K562 (cell line): Measurements from ENCODE around the gene CHAC1. TPM values are rescaled to one million over a fixed set of nuclear protein-coding genes. Genes with fewer than 3 reads are reported as not detected.
A peak's percentile ranks its signal among the peaks of the same experiment; 100 is the strongest.

Source experiments
- ARID2 ChIP-seq: fragments of 450-650 bp; IDR thresholded peaks from 2 replicates; pipeline ENCODE4 v1.6.1; 2017; ENCODE audit warnings: antibody characterized with exemption, mild to moderate bottlenecking
- ATF1 ChIP-seq, 2 experiments: fragments of 450-650 bp in 1 of 2; IDR thresholded peaks; 2 replicates each; pipeline ENCODE4 v1.6.1; 2016; ENCODE audit warnings: missing compliant biosample characterization in 1 of 2, missing genetic modification characterization in 1 of 2
- CBX5 ChIP-seq: IDR thresholded peaks from 2 replicates; pipeline ENCODE4 v1.6.1; 2014; ENCODE audit warnings: low read depth, borderline replicate concordance
- CCNT2 ChIP-seq: IDR thresholded peaks from 2 replicates; pipeline ENCODE4 v1.6.1; 2011; ENCODE audit warnings: borderline replicate concordance, low read depth, mild to moderate bottlenecking, moderate library complexity, mixed read lengths, low read length; ENCODE audit not compliant: insufficient read length; ENCODE audit errors: extremely low read depth
- CREBBP ChIP-seq: IDR thresholded peaks from one replicate; pipeline ENCODE4 v1.6.1; 2012; ENCODE audit warnings: low read depth, mild to moderate bottlenecking, control low read depth, inconsistent platforms, low read length
- CREM ChIP-seq: IDR thresholded peaks from 2 replicates; pipeline ENCODE4 v1.6.1; 2014; ENCODE audit warnings: antibody characterized with exemption, low read depth
- ELF1 ChIP-seq: fragments of 200-800 bp; sonication (Bioruptor generic); IDR thresholded peaks from 2 replicates; pipeline ENCODE4 v1.6.1; 2016; ENCODE audit warnings: missing genetic modification characterization, missing compliant biosample characterization
- GATA2 ChIP-seq: sonication (generic); formaldehyde crosslinking; IDR thresholded peaks from 2 replicates; pipeline ENCODE4 v1.4.0; 2020; ENCODE audit warnings: mild to moderate bottlenecking, missing genetic modification reagents
- GATAD2B ChIP-seq: fragments of 450-650 bp; IDR thresholded peaks from 2 replicates; pipeline ENCODE4 v1.6.1; 2017; ENCODE audit warnings: mild to moderate bottlenecking, borderline replicate concordance
- GTF2E2 ChIP-seq: fragments of 200-800 bp; sonication (Bioruptor generic); IDR thresholded peaks from 2 replicates; pipeline ENCODE4 v1.6.1; 2016; ENCODE audit warnings: missing genetic modification characterization, missing compliant biosample characterization
- ILK ChIP-seq: fragments of 450-650 bp; IDR thresholded peaks from 2 replicates; pipeline ENCODE4 v1.6.1; 2016; ENCODE audit warnings: missing genetic modification characterization, low read depth, mild to moderate bottlenecking, missing compliant biosample characterization, moderate library complexity, borderline replicate concordance
- KDM5B ChIP-seq: fragments of 200-600 bp; sonication (generic); IDR thresholded peaks from 2 replicates; pipeline ENCODE4 v1.6.1; 2012; ENCODE audit warnings: low read depth, mild to moderate bottlenecking, moderate library complexity, low read length, control low read depth, inconsistent platforms; ENCODE audit not compliant: insufficient replicate concordance
- KLF16 ChIP-seq: IDR thresholded peaks from 2 replicates; pipeline ENCODE4 v1.6.1; 2016; ENCODE audit warnings: antibody characterized with exemption
- NR2C1 ChIP-seq, 2 experiments: fragments of 450-650 bp; IDR thresholded peaks; 2 replicates each; pipeline ENCODE4 v1.6.1; 2017; ENCODE audit warnings: mild to moderate bottlenecking in 2 of 2, antibody characterized with exemption in 1 of 2, inconsistent platforms in 1 of 2, missing compliant biosample characterization in 1 of 2, missing genetic modification characterization in 1 of 2
- NR3C1 ChIP-seq: sonication (generic); formaldehyde crosslinking; IDR thresholded peaks from 2 replicates; pipeline ENCODE4 v1.8.1; 2022; ENCODE audit warnings: missing genetic modification reagents
- PHF8 ChIP-seq: fragments of 200-600 bp; sonication (generic); IDR thresholded peaks from 2 replicates; pipeline ENCODE4 v1.6.1; 2012; ENCODE audit warnings: mixed run types, mild to moderate bottlenecking, inconsistent platforms, low read length, moderate library complexity, borderline replicate concordance
- PTBP1 ChIP-seq: fragments of 200-400 bp; formaldehyde crosslinking; IDR thresholded peaks from 2 replicates; pipeline ENCODE4 v1.6.1; 2017; ENCODE audit warnings: low read depth, low read length
- TCF3 ChIP-seq: sonication (generic); formaldehyde crosslinking; IDR thresholded peaks from 2 replicates; pipeline ENCODE4 v1.4.0; 2020; ENCODE audit warnings: mild to moderate bottlenecking, missing genetic modification reagents
- TCFL5 ChIP-seq: fragments of 250-450 bp; sonication (Bioruptor Pico); conservative IDR thresholded peaks from 2 replicates; pipeline ENCODE4 v1.6.1; 2021; ENCODE audit warnings: mild to moderate bottlenecking, moderate library complexity, matching md5 sums
- ZBTB26 ChIP-seq: fragments of 450-650 bp; formaldehyde crosslinking; IDR thresholded peaks from 2 replicates; pipeline ENCODE4 v1.4.0; 2022; ENCODE audit warnings: missing genetic modification characterization
- ZC3H11A ChIP-seq: IDR thresholded peaks from 2 replicates; pipeline ENCODE4 v1.6.1; 2012; ENCODE audit warnings: low read depth, low read length, improper control_type of control experiment
- ZC3H4 ChIP-seq: sonication (generic); formaldehyde crosslinking; IDR thresholded peaks from 2 replicates; pipeline ENCODE4 v1.9.0; 2021; ENCODE audit warnings: missing genetic modification reagents, borderline replicate concordance
- ZFP30 ChIP-seq: fragments of 250-450 bp; sonication (Bioruptor Pico); IDR thresholded peaks from 2 replicates; pipeline ENCODE4 v1.8.0; 2022; ENCODE audit warnings: moderate library complexity, mild to moderate bottlenecking, inconsistent platforms, borderline replicate concordance
- ZNF124 ChIP-seq: sonication (generic); formaldehyde crosslinking; IDR thresholded peaks from 2 replicates; pipeline ENCODE4 v1.8.1; 2022; ENCODE audit warnings: missing genetic modification reagents
- ZNF766 ChIP-seq: fragments of 200-800 bp; sonication (Bioruptor generic); conservative IDR thresholded peaks from 2 replicates; pipeline ENCODE4 v1.6.1; 2016; ENCODE audit warnings: missing genetic modification characterization, missing compliant biosample characterization
- polyA plus RNA-seq, 8 experiments: library from polyadenylated mRNA; depleted of rRNA in 4 of 8; stranded (reverse) in 5 of 8; unstranded in 3 of 8; fragments of >200 nt; fragmentation: Nextera tagmentation in 2 of 8; fragmentation: Illumina TruSeq in 1 of 8; extraction: Ambion mirVana in 2 of 8; extraction: Trizol in 1 of 8; gene quantifications; 2 replicates each; pipeline versions ENCODE4 v1.2.1 to v1.2.3, GENCODE V29; 2011 to 2014; ENCODE audit warnings: inconsistent platforms in 1 of 8, missing spikeins in 1 of 8
- total RNA-seq, 7 experiments: library from RNA; depleted of rRNA in 6 of 7; stranded (reverse); fragments of >200 nt in 6 of 7; fragmentation: Illumina TruSeq in 2 of 7; extraction: Trizol in 2 of 7; gene quantifications; 2 replicates each; pipeline versions ENCODE4 v1.2.1 to v1.2.3, GENCODE V29; 2011 to 2021; ENCODE audit warnings: low replicate concordance in 1 of 7
- TF ChIP-seq, protein P1 (sequence below): fragments of 250-450 bp; sonication (Bioruptor Pico); IDR thresholded peaks from 2 replicates; pipeline ENCODE4 v1.5.0; 2022; ENCODE audit warnings: mild to moderate bottlenecking

Gene CHAC1
- total and polyA plus RNA-seq, 9 of the 15 experiments (the other 6 are each of a cell fraction or from before 2014, with no cell fraction given), result 0.47 to 39.0 (median 7.5) TPM

DNA sequence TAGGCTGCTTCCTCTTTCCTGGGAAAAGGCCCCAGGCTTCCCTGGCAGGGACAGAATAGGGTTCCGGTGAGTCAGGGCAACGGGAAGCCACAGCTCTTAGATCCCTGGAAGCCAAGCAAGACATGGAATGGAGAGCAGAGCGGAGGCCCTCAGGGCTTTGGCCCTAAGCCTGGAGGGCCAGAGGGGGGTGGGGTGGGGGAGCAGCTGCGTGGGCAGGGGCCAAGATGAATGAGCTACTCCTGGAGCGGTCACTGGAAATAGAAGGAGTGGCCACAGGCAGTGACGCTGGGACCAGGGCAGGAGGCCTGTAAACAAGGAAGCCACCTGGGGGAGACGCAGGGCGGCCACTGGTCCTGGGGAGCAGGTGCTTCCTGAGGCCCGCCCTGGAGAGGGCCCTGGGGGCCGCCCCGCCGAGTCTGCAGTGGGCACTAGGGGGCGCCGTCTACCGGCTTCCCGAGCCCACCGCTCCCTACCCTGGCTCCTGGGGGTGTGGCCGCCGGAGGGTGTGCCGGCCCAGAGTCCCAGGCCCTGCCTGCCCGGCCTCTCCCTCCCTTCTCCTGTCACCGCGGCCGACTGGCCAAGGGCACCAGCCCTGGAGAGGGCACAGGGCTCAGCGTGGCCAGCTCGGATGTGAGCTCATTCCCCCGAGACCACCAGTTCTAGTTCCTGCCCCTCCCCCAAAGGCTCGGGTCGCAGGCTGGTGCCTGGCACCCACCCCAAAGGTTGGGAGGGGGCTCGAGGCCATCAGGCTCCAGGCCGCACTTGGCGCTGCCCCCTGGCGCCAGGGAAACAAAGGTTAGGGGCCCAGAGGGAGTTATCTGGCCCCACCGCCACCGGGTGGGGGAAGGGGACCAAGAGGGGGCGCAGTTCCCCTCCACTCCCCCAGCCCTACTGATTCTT, 46.9 kb upstream of the CHAC1 start (continued):
- no peak for TF ChIP-seq ZC3H4 (CRISPR knock-in tag)
- TF ChIP-seq ZFP30 (CRISPR knock-in tag), result no peak
- no peak for TF ChIP-seq ILK (tag)
- TF ChIP-seq ARID2, result no peak
- peak; percentile 77; the same call in 1 of the 2 replicates for TF ChIP-seq ZC3H11A
- peak; percentile 17 for TF ChIP-seq CREM
- TF ChIP-seq CCNT2, result peak; percentile 64
- no peak for TF ChIP-seq ZBTB26 (CRISPR knock-in tag)
- TF ChIP-seq ELF1 (tag), result no peak; the same call in 1 of the 2 replicates
- peak; percentile 24; the same call in 1 of the 2 replicates for TF ChIP-seq PHF8
- TF ChIP-seq KDM5B, result no peak
- TF ChIP-seq PTBP1, result no peak
- no peak for TF ChIP-seq CBX5
- TF ChIP-seq GTF2E2 (tag), result no peak
- no peak for TF ChIP-seq NR2C1 (IDR thresholded peaks at IDR 0.05)
- TF ChIP-seq NR2C1 (tag; IDR thresholded peaks at IDR 0.05), result no peak
- TF ChIP-seq, protein P1, sequence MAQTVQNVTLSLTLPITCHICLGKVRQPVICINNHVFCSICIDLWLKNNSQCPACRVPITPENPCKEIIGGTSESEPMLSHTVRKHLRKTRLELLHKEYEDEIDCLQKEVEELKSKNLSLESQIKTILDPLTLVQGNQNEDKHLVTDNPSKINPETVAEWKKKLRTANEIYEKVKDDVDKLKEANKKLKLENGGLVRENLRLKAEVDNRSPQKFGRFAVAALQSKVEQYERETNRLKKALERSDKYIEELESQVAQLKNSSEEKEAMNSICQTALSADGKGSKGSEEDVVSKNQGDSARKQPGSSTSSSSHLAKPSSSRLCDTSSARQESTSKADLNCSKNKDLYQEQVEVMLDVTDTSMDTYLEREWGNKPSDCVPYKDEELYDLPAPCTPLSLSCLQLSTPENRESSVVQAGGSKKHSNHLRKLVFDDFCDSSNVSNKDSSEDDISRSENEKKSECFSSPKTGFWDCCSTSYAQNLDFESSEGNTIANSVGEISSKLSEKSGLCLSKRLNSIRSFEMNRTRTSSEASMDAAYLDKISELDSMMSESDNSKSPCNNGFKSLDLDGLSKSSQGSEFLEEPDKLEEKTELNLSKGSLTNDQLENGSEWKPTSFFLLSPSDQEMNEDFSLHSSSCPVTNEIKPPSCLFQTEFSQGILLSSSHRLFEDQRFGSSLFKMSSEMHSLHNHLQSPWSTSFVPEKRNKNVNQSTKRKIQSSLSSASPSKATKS (CRISPR knock-in tag), result no peak
- peak; percentile 43; the same call in 1 of the 2 replicates for TF ChIP-seq KLF16
- TF ChIP-seq GATAD2B, result no peak
- TF ChIP-seq ZNF124 (CRISPR knock-in tag), result no peak
- TF ChIP-seq GATA2 (CRISPR knock-in tag), result no peak
- no peak for TF ChIP-seq TCF3 (CRISPR knock-in tag)
- TF ChIP-seq ATF1 (CRISPR knock-in tag; IDR thresholded peaks at IDR 0.05), result no peak
- TF ChIP-seq ATF1 (tag; IDR thresholded peaks at IDR 0.05), result peak; percentile 25; the same call in 1 of the 2 replicates
- no peak for TF ChIP-seq NR3C1 (CRISPR knock-in tag)
- no peak for TF ChIP-seq TCFL5 (CRISPR knock-in tag)
- no peak for TF ChIP-seq ZNF766 (CRISPR knock-in tag)
- TF ChIP-seq CREBBP, result no peak
